ENCODE measurements around the gene ZC3H12A.

The ZC3H12A gene

GRCh38 chr1:37455516-37455915 lies 18.9 kb upstream of the ZC3H12A start:
- DNase-seq (ENCODE audit: low read depth) = no peak

GRCh38 chr1:37456614-37457013 lies 17.8 kb upstream of the ZC3H12A start:
- DNase-seq (ENCODE audit: low read depth) = no peak

DNA sequence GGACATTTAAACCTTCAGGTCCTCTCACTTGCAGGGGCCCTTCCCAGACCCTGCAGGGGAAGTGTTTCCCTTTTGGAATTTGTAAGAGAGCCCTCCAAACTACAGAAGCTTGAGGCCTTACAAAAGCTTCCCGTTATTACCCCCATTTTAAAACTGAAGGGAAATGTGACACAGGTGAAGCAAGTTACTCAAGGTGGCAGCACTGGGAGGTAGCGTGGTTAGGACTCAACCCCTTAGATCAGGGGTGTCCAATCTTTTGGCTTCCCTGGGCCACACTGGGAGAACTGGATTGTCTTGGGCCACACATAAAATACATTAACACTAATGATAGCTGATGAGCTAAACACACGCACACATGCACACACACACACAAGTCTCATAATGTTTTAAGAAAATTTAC lies 15.8 kb upstream of the ZC3H12A start:
- no peak for DNase-seq (ENCODE audit: low read depth)

- no peak for DNase-seq (ENCODE audit: low read depth)
Measured at GRCh38 chr1:37461698-37462436, 12.5 kb upstream of the ZC3H12A start.

- no peak for DNase-seq (ENCODE audit: low read depth)
Measured at GRCh38 chr1:37464443-37464842, 9.9 kb upstream of the ZC3H12A start.

GRCh38 chr1:37465593-37466517 lies 8.5 kb upstream of the ZC3H12A start:
- no peak for DNase-seq (ENCODE audit: low read depth)

GRCh38 chr1:37468037-37468436 lies 6.3 kb upstream of the ZC3H12A start:
- no peak for DNase-seq (ENCODE audit: low read depth)

DNA sequence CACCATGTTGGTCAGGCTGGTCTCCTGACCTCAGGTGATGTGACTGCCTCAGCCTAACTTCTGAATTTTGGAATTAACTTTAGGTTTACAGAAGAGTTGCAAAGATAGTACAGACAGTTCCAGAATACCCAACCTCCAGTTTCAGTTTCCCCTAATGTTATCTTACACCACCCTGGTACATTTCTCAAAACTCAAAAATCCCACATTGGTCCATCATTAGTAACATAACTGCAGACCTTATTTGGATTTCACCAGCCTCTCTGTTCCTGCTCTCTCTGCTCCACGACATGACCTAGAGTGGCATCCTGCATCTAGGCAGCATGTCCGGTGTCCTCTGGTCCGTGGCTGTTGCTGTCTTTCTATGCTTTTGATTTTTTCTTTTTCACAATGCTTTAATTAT lies 5.0 kb upstream of the ZC3H12A start:
- DNase-seq (ENCODE audit: low read depth) = no peak

- DNase-seq (ENCODE audit: low read depth) = peak; percentile 63
Measured at GRCh38 chr1:37471345-37472231, 2.8 kb upstream of the ZC3H12A start.

DNA sequence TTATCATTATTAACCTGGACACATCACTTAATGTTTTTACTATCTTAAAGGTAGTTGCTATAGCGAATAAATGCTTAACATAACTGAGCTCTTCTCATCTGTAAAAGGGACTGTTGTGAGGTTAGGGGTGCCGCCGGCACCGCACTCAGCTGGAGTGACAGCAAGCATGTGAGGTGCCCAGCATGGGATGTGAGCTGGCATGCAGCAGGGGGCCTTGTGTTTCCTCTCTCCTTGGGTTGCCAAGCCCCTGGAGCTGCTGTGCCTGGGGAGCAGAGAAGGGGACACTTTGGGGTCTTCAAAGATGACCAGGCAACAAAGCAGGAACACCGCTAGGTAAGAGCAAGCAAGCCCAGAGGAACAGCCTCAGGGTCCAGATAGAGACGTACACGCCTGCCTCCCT lies 2.1 kb upstream of the ZC3H12A start:
- DNase-seq (ENCODE audit: low read depth) = no peak

- DNase-seq (ENCODE audit: low read depth) = no peak
Measured at GRCh38 chr1:37472994-37473393, 1.4 kb upstream of the ZC3H12A start.

GRCh38 chr1:37473431-37474045 lies 842 bp upstream of the ZC3H12A start:
- DNase-seq (ENCODE audit: low read depth) = no peak

- DNase-seq (ENCODE audit: low read depth) = no peak
Measured at GRCh38 chr1:37474697-37475379, 458 bp downstream of the ZC3H12A start.

GRCh38 chr1:37475380-37476086 lies 1.2 kb downstream of the ZC3H12A start:
- no peak for DNase-seq (ENCODE audit: low read depth)

DNA sequence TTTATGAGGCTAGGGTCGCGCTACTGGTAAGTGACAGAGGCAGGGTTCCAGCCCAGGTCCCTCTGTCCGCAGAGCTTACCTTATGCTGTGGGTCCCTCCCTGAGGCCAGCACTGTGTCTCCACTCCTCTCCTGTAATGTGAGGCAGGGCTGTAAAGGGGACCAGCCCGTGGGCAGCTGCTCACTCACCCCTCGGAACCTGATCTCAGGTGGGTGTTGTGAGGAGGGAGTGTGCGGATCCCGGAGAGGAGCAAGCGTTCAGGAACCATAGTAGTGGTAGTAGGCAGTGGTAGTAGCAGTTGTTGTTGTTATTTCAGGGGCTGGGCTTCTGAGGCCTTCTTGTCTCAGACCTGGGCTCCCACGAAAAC lies 1.7 kb downstream of the ZC3H12A start:
- DNase-seq (ENCODE audit: low read depth) = no peak

GRCh38 chr1:37476460-37477197 lies 2.2 kb downstream of the ZC3H12A start:
- peak; percentile 80 for DNase-seq (ENCODE audit: low read depth)

DNA sequence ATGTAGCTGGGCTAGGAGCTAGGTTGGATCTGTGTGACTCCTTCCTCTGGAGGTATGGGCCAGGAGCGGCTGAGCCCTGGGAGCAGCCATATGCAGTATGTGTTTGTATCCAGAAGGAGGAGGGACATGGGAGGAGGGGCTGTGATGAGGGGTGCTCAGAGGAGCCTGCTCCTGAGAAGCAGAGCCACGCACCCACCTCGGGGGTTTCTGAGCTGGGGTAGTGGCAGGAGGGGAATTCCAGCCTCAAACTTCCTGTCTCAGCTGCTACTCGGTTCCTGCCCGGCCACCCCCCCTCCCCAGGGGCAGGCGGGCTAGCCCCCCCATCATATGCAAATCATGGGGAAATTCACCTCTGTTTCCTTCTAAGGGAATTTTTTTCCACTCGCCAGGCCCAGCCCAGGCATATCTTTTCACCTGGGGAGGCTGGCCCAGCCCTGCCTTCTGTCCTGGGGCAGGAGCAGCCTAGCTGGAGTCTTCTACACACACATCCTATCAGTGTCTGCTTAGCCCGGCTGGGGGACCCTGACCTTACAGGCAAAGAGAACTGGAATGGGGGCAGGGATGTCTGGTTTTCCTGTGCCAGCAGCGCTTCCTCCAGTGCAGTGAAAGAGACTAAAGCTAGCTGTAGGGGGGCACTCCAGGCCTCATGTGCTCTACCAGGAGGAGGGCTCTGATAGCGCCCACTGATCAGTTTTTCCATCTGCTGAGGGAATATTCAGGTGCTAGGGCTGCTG lies 3.0 kb downstream of the ZC3H12A start:
- DNase-seq (ENCODE audit: low read depth) = no peak

DNA sequence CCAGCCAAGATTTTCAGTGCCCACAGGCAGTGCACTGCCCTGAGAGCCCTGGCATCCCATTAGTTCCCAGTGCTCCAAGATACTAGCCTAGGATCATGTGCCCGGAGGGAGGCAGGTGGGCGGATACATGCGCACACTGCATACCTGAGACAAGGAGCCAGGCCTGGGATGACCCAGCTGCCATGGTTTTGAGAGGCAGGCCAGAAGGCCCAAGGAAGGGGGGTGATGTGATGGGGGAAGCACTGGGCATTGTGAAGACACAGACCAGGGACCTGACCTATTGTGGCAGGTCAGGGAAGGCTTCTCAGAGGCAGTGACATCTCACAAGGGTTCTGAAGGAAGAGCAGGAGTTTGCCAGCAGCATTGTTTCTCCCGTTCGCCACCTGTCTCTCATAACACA lies 3.6 kb downstream of the ZC3H12A start:
- DNase-seq (ENCODE audit: low read depth) = no peak

DNA sequence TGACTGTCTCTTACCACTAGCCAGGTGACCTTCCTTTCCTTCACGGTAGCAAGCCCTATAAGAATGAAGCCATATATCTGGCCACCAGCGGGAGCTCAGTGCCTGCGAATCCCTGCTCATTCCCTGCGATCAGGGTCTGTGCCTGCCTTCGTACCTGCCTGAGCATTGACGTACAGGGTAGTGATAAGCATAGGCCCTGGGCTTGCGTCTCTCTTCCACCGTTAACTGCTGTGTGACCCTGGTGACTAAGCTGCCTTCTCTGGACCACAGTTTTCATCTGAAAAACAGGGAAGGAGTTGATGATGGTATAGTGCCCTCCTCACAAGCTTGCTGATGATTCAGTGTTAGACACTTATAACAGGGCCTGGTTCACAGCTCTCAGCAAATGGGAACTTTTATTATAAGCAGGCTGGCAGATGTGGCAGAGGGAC lies 4.1 kb downstream of the ZC3H12A start:
- DNase-seq (ENCODE audit: low read depth) = peak; percentile 63

Data from HS-5 (cell line).